ENCODE results near the gene NRXN3.

GRCh38 chr14:78135450-78135891 lies 34.7 kb upstream of the NRXN3 start:
- TF ChIP-seq YY1 (IDR thresholded peaks at IDR 0.05) (no peak), CTCF (IDR thresholded peaks at IDR 0.05; ENCODE audit: low read depth, low read length, missing input control) (no peak), ZBTB33 (IDR thresholded peaks at IDR 0.05) (no peak), JUND (IDR thresholded peaks at IDR 0.05) (no peak), TAF1 (conservative IDR thresholded peaks at IDR 0.05) (no peak), REST (IDR thresholded peaks at IDR 0.05) (no peak), NR2F2 (IDR thresholded peaks at IDR 0.05) (no peak), RAD21 (IDR thresholded peaks at IDR 0.05) (no peak)
